Glomerular visceral epithelial cell (primary cell): ENCODE measurements around the gene CACNA1B.

ENCODE experiments used
- DNase-seq: peaks from one replicate; pipeline ENCODE4 v3.0.0-alpha.2; 2016; ENCODE audit errors: extremely low spot score

Gene CACNA1B

DNA sequence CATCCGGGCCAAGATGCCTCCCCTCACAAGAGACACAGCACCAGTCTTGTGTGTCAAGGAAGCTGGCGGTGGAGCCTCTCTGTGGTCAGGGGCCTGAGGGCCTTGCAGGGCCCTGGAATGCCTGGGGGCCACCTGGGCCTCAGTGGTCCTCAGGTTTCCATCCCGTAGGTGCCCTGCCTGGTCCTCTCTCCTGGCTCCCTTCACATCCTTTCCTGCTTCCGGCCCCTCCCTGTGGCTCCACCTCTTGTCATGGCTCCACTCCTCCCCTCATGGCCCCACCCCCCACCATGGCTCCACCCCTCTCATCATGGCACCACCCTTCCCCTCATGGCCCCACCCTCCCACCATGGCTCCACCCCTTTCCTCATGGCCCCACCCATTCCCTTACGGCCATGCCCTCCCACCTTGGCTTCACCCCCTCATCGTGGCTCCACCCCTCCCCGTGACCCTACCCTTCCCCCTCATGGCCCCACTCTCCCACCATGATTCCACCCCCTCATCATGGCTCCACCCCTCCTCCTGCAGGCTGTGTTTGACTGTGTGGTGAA is 175.8 kb downstream of the CACNA1B start:
- no peak for DNase-seq

DNA sequence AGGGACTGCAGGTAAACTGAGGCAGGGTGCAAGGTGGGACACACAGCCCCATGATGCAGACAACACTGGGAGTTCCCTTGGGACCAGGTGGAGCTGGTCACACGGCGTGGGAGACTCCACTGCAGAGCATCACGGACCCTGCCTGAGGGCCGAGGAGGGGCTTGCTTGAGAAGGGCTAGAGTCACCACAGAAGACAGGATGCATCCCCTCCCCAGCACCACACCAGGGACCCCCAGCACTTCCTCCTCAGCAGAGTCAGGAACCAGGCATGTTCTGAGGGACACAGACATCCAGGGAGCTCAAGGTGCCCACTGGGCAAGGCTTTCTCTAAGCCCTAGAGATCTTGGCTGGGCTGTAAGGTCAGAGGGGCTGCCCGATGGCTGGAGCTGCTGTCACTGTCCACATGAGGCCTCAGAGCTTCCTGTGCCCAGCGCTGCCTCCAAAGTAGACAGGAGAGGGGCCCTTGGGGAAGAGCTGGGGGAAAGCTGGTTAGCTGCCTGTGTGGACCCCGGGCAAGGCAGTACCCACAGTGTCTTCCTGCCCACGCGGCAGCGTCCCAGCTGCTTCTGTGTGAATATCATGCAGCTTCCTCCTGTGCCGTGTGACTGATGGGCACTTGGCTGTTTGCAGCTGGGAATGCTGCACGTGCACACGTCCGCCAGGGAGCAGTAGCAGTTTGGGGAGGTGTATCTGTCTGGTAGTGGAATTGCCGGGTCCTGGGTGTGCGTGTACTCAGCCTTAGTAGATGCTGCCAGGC is 176.6 kb downstream of the CACNA1B start:
- no peak for DNase-seq

DNA sequence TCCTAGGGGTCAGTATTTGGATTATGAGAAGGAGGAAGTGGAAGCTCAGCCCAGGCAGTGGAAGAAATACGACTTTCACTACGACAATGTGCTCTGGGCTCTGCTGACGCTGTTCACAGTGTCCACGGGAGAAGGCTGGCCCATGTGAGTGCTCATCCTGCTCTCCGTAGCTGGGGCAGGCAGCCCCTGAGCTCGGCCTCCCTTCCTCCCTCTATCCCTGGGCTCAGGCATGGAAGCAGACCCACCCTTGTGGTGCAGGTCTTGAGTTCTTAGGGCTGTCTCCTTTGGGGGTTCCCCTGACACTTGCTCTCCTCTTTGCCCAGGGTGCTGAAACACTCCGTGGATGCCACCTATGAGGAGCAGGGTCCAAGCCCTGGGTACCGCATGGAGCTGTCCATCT is 180.1 kb downstream of the CACNA1B start:
- no peak for DNase-seq

DNA sequence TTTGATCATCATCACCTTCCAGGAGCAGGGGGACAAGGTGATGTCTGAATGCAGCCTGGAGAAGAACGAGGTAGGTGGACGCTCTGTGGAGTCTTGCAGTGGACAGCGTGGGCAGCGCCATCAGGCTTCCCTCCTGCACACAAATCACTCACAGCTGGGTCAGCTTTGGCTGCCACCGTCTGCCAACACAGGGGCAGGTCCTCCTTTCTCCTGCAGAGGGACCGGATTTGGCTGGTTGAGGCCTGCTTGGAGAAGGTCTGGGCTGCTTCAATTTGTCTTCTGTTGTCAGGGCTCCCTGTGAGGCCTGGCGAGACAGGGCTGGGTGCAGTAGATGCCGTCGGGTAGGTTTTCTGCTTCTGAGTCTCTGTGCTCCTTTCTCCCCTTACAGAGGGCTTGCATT is 180.6 kb downstream of the CACNA1B start:
- no peak for DNase-seq

DNA sequence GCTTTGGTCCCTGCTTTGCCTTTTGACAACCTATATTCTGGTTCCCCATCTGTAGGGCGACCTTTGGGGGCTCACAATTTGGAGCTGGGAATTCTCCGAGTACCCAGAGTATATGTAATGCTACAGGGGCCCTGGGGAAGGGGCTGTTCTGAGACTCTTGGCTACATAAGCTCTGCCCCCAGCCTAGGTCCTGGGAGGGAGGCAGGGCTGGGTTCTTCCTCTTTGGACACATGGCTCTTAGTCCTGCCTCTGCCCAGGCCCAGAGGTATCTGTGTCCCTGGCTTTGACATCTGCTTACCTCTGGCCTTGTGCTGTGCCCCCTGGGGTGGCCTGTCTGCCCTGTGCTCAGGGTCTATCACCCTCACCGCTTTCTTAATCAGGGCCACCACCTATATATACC is 181.6 kb downstream of the CACNA1B start:
- no peak for DNase-seq

DNA sequence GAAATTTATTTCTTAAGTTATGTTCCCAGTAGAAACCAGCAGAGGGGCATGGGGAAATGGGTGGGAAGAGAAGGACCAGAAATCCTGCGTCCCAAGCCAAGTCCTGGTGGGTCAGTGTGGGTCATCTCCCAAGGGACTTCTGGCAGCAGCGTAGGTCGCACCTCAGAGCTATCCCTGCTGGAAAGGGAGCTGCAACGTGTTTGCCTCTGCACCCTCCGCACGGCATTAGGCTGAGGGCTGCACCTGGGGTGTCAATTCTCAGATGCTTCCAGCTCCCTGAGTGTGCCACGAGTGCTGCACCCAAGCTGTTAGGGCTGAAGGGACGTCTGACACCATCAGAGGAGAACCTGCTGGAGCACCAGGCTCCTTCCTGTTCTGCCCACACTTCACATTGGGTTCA is 182.8 kb downstream of the CACNA1B start:
- no peak for DNase-seq

DNA sequence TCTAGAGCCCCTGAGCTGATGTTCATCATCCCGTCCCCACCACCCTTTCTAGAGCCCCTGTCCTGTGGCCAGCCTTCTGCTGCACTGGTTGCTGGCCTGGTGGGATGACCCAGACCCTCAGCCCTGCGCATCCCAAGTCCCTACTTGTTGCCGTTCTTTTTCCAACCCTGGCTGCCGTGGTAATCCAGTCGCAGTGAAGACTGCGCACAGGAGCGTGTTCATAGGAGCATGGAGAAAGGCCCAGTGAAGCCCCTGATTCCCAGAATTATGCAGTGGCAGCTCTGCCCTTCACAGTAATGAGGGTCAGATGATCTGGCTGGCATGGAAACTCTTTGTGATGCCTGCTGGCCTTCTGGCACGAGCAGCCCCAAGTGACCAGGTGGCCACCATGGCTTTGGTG is 183.3 kb downstream of the CACNA1B start:
- no peak for DNase-seq

DNA sequence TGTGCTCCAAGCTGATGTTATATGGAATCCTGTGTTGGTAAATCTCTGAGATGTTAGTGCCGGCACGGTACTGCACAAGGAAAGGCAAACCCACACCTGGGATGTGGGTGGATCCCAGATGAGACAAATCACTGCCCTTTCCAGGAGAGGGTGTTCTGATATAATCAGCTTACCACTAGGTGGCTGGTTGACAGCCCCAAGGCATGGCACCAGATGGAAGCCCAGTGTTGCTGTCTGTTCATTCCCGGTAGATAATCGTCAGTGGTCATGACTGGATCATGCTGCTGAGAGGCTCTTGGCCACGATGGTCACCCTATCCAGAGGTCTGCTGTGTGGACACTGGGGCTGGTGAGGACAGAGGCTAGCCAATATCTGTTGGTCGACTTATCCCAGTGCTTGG is 184.0 kb downstream of the CACNA1B start:
- DNase-seq: no peak

DNA sequence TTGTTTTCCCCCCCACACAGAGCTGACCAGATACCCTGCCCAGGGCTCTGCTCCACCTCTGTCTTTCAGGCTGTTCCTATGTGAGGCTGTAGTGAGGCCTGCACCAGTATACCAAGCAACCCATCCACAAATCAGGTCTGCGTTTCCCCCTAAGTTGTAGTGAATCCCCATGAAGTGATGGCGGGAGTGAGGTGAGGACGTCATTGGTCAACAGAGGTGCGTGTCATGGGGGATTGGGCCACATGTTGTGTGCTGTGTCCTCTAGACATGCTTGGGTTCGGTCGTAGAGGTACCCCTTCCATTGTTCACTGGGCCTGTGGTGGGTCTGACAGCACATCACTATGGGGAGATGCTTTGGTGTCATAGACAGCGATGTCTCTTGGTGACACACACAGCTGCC is 184.6 kb downstream of the CACNA1B start:
- DNase-seq: no peak

DNA sequence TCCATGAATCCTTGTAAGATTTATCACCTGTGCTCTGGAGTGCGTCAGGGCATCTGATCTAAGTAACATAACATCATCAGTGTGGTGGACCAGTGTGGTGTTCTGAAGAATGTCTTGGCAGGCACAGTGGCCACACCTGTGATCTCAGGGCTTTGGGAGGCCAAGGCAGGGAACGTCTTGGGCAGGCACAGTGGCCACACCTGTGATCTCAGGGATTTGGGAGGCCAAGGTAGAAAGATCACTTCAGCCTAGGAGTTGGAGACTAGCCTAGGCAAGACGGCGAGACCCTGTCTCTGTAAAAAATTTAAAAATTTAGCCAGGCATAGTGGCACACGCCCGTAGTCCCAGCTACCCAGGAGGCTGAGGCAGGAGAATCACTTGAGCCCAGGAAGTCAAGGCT is 185.5 kb downstream of the CACNA1B start:
- no peak for DNase-seq

DNA sequence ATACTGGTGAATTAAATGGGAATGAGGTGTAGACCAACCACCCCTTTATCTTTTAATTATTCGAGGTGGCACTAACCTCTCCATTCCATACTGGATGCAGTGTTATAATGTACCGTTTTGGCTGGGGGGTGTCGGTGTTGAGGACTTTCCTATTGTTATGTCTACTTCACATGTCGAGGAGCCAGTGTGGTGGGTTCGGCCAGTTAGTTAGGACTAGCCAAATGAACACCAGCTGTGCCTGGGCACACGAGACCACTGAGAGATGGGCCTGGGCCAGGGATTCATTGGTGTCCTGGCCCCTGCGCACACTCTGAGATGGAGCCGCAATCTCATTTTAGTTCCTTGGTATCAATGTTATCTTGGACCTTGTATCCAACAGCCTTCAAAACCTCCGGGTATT is 186.2 kb downstream of the CACNA1B start:
- DNase-seq: no peak

DNA sequence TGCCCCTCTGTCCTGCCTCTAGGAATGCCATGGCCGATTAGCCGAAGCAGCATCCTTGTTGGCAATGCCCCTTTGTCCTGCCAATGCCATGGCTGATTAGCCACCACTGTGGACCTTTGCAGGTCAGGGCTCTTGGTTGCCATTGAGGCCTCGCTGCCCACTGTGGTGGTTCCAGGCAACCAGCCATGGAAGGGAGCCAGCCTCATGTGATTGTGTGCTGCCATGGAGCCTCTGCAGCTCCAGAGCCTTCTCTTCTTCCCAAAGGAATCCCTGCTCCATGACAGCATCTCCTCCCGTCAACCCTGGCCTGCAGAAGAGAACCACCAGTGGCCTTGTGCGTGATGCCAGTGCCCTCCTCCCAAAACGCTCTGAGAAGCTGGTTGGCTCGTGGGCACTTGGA is 187.0 kb downstream of the CACNA1B start:
- no peak for DNase-seq

DNA sequence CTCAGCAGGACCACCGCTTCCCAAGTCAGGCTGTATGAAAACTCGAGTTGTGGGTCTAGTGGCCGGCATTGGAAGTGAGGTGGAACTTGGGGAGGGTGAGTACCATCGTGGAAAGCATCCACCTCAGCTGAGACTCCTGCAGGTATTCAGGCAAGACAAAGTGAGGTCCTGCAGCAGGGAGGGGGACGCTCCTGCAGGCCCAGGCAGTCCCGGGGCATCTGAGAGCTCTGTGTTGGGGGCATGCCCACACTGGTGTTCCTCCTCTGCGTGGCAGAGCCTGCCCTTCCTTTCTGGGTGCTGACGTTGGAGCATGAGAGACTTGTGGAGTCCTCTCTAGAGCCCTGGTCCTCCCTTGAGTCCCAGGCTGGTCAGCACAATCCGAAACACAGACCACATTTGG is 187.7 kb downstream of the CACNA1B start:
- DNase-seq: no peak

DNA sequence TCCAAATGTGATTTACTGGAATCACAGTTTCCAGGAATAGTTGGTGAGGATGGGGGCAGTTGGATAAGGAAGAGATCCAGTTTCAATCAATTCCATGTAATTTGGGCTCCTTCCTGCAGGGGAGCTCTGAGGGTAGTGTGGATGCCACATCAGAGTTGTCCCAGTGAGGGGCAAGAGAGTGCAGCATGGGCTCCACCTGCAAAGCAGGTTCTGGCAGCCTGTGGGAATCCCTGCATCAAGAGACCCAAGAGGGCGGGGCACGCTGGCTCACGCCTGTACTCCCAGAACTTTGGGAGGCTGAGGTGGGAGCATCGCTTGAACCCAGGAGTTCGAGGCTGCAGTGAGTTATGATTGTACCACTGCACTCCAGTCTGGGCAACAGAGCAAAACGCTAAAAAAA is 188.5 kb downstream of the CACNA1B start:
- DNase-seq: no peak

DNA sequence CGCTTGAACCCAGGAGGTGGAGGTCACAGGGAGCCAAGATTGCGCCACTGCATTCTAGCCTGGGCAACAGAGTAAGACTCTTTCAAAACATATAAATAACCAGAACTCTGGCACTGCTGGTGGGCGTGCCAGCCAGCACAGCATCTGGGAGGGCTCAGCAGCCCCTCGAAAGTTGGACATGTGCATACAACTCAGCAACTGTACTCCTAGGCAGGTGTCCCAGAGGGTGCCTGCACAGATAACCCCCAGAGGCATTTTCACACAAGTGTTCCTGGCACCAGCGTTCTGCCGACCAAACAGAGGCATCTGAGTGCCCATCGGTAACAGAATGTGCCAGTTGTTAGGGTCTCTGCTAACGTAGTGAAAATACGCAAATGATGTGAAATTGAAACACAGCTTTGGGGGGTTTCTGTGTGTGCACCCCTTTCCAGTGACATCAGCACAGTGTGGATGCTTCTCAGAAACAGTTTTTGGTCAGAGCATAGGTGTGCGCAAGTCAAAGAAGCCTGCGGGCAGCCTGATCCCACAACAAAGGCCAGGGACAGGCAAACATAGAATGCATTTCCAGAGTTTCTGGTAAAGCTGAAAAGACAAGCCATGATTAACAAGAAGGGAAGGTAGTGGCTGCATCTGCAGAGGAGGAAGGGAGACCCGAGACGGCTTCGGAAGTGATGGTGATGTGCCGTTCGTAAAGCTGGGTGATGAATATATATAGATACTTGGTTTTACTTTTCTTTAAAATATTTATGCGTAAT is 190.2 kb downstream of the CACNA1B start:
- DNase-seq: no peak

DNA sequence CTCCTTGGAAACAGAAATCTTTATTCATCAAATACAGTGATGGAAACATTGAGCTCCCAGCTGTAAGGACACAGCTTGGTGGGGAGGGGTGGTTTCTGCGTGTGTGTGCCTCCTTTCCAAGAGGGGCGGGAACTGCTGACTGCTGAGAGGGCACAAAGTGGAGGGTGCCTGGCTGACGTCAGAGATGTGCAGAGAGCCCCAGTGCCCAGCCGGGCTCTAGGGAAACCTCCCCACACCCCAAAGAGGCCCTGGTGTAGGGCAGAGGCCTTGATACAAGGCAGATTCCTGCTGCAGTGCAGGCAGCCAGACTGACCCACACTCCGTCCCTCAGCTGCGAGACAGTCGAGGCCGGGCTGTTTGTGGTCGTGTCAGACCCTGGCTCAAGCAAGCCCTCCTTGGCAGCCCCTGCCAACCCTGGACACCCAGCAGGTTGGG is 191.0 kb downstream of the CACNA1B start:
- no peak for DNase-seq

DNA sequence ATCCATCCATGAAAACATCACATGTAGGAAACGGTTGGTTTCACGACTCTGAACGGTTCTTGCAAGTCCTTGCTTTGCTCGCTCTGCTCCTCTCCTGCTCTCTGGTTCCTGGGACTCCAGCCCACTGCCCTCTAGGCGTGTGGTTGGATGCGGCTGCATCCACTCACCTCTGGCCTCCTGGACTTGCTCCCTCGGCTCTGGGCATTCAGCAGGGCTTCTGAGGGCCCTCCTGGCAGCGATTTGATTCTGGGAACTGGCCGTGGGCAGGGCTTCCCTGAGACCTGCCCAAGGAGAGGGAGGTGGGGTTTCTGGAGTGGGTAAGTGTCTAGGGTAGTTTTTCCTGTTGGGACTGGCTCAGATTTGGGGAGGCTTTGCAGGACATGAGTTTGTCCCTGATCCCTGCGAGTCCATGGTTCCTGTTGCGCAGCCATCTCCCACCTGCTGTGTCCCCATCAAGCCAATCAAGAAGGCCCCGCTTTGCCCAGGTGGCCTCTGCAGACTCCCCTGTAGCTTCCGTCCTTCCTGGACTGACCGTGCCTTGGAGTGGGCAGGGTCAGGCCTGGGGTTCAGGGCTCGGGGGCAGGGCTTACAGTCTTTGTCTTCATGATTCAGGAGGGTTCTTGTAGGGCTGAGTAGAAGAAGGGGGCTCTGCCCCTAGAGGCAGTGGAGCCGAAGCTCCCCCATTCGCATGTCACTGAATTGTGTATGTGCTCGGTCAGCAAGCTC is 192.3 kb downstream of the CACNA1B start:
- no peak for DNase-seq

DNA sequence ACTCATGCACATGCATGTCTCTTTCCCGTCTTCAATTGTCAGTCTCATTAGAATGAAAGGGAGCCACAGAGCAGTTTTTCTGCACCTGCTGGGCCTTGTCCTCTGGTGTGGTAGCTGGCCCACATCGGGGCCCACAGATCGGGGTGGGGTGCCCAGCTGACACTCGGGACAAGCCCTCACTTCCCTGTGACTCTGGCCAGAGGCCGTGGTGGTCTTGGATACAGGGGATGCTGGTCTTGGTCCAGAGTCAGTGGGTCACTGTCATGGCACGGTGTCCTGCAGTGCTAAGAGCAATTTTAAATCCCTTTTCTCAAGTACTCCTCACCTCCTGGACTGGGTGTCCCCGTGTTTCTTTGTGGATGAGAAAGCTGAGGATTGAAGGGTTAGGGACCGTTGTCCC is 193.2 kb downstream of the CACNA1B start:
- DNase-seq: no peak

DNA sequence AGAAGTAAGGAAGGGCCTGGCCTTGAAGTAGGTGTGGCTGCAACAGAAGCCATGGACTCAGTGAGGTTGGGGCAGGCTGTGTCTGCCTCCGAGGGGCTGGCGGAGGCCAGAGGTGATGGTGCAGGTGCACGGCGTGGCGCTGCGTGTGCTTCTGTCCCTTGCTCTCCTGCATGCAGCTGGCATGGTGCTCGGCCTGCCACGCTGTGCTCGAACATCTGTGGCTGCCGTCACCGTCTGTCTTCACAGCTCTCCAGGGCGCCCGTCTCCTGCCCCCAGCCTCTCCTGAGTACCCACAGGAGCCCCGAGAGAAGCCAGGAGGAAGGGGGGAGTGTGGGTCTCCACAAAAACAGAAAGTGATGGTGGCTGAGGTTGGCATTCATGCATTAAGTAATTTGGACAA is 193.7 kb downstream of the CACNA1B start:
- DNase-seq: no peak

DNA sequence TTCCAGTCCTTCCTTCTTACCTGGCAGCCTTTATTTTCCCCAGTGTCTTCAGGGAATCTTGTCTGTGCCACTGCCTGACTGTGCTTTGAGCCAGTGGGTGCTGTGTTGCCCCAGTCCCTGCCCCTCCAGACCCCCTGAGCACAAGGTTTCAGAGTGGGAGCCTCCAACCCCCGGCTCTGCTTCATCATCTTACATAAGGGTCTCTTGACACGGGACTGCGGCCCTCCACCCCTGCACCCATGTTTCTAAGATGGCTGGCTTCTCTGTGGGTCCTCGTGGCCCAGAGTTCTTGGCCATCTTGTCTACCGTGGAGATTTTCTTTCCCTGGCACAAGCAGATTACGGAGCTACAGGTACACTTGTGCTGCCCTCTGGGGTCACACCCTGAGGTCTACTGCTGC is 194.1 kb downstream of the CACNA1B start:
- DNase-seq: no peak

DNA sequence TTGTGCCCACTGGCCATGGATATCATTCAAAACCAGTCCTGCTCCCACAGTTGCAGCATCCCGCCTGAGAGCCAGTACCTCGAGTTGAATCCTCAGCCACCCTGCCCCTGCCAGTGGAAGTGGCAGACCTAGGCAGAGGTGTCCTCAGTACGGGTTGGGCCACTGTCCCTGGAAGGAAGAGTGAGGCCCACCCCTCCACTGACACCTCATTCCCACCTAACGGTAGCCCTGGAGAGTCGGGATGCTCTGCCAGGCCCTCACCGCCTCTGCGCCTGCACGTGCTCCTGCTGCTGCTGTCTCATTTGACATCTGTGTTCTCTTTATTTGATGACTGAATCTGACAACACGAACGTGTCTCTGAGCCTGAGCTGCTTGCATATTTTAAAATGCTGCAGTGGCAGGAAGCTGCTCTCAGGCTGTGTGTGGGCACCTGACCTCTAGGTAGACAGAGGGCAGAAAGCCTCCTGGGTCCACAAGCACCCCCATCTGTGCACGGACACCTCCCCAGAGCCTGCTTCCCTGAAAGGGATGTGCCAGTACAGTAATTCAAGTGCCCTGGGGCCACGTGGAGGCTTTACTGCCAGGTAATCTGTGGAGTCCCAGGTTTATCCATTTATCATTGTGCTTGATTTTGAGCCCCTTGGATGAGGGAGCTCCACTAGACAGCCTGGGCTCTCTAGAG is 194.7 kb downstream of the CACNA1B start:
- DNase-seq: no peak

DNA sequence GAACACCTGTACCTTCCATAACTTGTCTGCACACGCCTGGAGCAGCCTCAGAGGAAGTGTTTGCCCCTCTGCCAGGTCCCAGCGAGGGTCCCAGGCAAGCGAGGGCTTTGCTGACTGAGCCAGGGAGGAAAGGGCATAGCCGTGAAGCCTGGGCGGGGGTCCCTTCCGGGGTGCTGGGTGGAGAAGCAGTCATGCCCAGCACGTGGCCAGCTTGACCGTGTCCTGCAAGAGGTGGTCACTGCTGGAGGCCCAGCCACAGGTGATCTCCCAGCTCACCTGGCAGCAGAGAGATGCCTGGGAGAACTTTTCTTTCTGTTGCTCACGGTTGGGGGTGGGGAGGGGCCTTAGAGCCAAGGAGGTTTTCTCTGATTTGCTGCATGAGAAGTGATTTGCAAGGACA is 195.3 kb downstream of the CACNA1B start:
- no peak for DNase-seq
